Measurements from ENCODE around the gene AGO3. TPM values are rescaled to one million over a fixed set of nuclear protein-coding genes. Genes with fewer than 3 reads are reported as not detected.

AGO3 gene
- total and polyA plus RNA-seq, 2 of the 13 experiments (the other 11 are each of a cell fraction or from before 2014, with no cell fraction given): 21.2 to 27.1 TPM

- WGBS (ENCODE audit: low lambda C conversion rate): 92% methylated on average over 9 of the region's 9 CpGs
- BruUV-seq (replicated peaks): no TSS peak
Measured at GRCh38 chr1:35901235-35901634, 29.7 kb upstream of the AGO3 start.

More at GRCh38 chr1:35901235-35901634, 29.7 kb upstream of the AGO3 start:
- Histone ChIP-seq H3K9ac (ENCODE audit: insufficient read depth, low read depth, low read length) (no peak overlapping the region), H4K20me1 (ENCODE audit: insufficient read depth, low read length) (0 out of 2 replicates have a peak, but pooled peaks cover 2% of the 10 kb centered on the region), H3K27ac (ENCODE audit: extremely low read length, insufficient read depth, low read length) (no peak overlapping the region), H3K4me1 (ENCODE audit: insufficient read depth, low read length) (peaks cover 9% of the 10 kb centered on the region), H3K9me3 (ENCODE audit: low read length) (no peaks in the 10 kb centered on the region), H3K27me3 (ENCODE audit: control insufficient read depth in 1 of 2, insufficient read depth in 2 of 2, low read length in 2 of 2) (no peaks in the 10 kb centered on the region), H3K36me3 (replicated peaks in 1 of 2; ENCODE audit: control insufficient read depth in 1 of 2, insufficient read depth in 2 of 2, low read length in 2 of 2) (peaks cover 4 to 45% of the 10 kb centered on the region in 2 experiments; a peak in 4 of 5 replicates), H3K4me2 (ENCODE audit: low read depth, low read length) (no peak overlapping the region), H2AFZ (ENCODE audit: low read length) (no peak overlapping the region), H3K4me3 (replicated peaks in 1 of 3; ENCODE audit: insufficient read depth in 1 of 3, low read depth in 2 of 3, low read length in 3 of 3) (no peak overlapping the region), H3K79me2 (ENCODE audit: insufficient read depth, low read length) (no peaks in the 10 kb centered on the region)
- TF ChIP-seq ZBTB2 (CRISPR knock-in tag; IDR thresholded peaks at IDR 0.05; ENCODE audit: low read depth): no peak
- no peak for TF ChIP-seq ZNF17 (CRISPR knock-in tag; IDR thresholded peaks at IDR 0.05)
- TF ChIP-seq HMG20B (CRISPR knock-in tag; conservative IDR thresholded peaks at IDR 0.05): no peak
- TF ChIP-seq ZSCAN9 (CRISPR knock-in tag; IDR thresholded peaks at IDR 0.05; ENCODE audit: borderline replicate concordance): no peak
- TF ChIP-seq ZBTB34 (CRISPR knock-in tag; IDR thresholded peaks at IDR 0.05): no peak
- no peak for TF ChIP-seq RARG (CRISPR knock-in tag; IDR thresholded peaks at IDR 0.05; ENCODE audit: low read depth)
- in situ Hi-C loops (cut with HindIII; ENCODE audit: extremely low pct_ligation_motif_present, low pct_unique_long_range_greater_than_20kb): no loop called here
- DNase-seq (ENCODE audit: low spot score) (no peak), FAIRE-seq (no peak), ATAC-seq (no peak)
- ChIA-PET CTCF (ENCODE audit: low intra/inter-chr PET ratio, low total read pairs) (no interaction called here), POLR2A (no interaction called here)
- intact Hi-C loops (cut with micrococcal nuclease; ENCODE audit: unreplicated experiment): no loop called here
